Gastrocnemius medialis (tissue), 4 donors: Measurements from ENCODE around the gene TMEM139. TPM values are rescaled to one million over a fixed set of nuclear protein-coding genes. Genes with fewer than 3 reads are reported as not detected.
A peak's percentile ranks its signal among the peaks of the same experiment; 100 is the strongest.

Experiments
- ATAC-seq, 2 donors: fragments of 150-250 bp; one replicate each; pipeline ENCODE4 v1.9.1; 2016
- DNase-seq, 2 donors: peaks; one replicate each; pipeline ENCODE4 v3.0.0-alpha.2; 2019
- H3K27ac ChIP-seq, 4 donors: fragments of 200-600 bp; sonication (generic); 1 replicate in 1 of 4; 2 replicates in 3 of 4; pipeline ENCODE4 v1.5.1; 2016 to 2018; ENCODE audit warnings: mild to moderate bottlenecking in 2 of 4, moderate library complexity in 1 of 4
- H3K27me3 ChIP-seq, 3 donors: fragments of 200-600 bp; sonication (generic) in 2 of 3; 1 replicate in 1 of 3; 2 replicates in 2 of 3; pipeline versions ENCODE4 v1.5.1 to v1.6.0; 2016 to 2019; ENCODE audit warnings: mild to moderate bottlenecking in 1 of 3, moderate library complexity in 1 of 3
- H3K36me3 ChIP-seq, 2 donors: fragments of 200-600 bp; sonication (generic) in 1 of 2; one replicate each; pipeline ENCODE4 v1.5.1; 2017 to 2018
- H3K4me1 ChIP-seq, 2 donors: fragments of 200-600 bp; sonication (generic) in 1 of 2; one replicate each; pipeline ENCODE4 v1.5.1; 2016 to 2017; ENCODE audit warnings: mild to moderate bottlenecking in 2 of 2
- H3K4me3 ChIP-seq, 4 donors: fragments of 200-600 bp; sonication (generic) in 3 of 4; 1 replicate in 1 of 4; 2 replicates in 3 of 4; pipeline ENCODE4 v1.5.1; 2016 to 2019; ENCODE audit warnings: mild to moderate bottlenecking in 2 of 4
- H3K9me3 ChIP-seq, 3 donors: fragments of 200-600 bp; sonication (generic) in 2 of 3; 1 replicate in 1 of 3; 2 replicates in 2 of 3; pipeline ENCODE4 v1.5.1; 2016 to 2019
- POLR2A ChIP-seq, 2 donors: fragments of 450-650 bp; IDR thresholded peaks; one replicate each; pipeline ENCODE4 v1.6.1; 2017; ENCODE audit warnings: antibody characterized with exemption in 2 of 2, mild to moderate bottlenecking in 2 of 2, moderate library complexity in 2 of 2
- in situ Hi-C, 4 donors: fragments of 200-750 bp; cut with MboI; loops; one replicate each; pipeline versions ENCODE4 v1.15.0 to v1.8.0; 2017; ENCODE audit warnings: low sequenced_read_pairs in 4 of 4
- intact Hi-C: fragments of 100-400 bp; cut with DNase I; formaldehyde crosslinking; loops from one replicate; pipeline ENCODE4 v1.15.1; 2023; ENCODE audit warnings: low total_unique reads
- total RNA-seq, 4 donors: library from RNA; depleted of rRNA; stranded (reverse); fragments of >200 nt; gene quantifications; one replicate each; pipeline versions ENCODE4 v1.1.0 to v1.2.3, GENCODE V29; 2016
- TF ChIP-seq, protein P1 (sequence below), 5 experiments: fragments of 450-650 bp in 3 of 5; fragments of 200-600 bp in 2 of 5; sonication (generic) in 2 of 5; IDR thresholded peaks in 4 of 5; conservative IDR thresholded peaks in 1 of 5; 1 replicate in 4 of 5; 2 replicates in 1 of 5; pipeline ENCODE4 v1.5.1; 2016 to 2019; ENCODE audit warnings: antibody characterized with exemption in 5 of 5, mild to moderate bottlenecking in 3 of 5, moderate library complexity in 3 of 5

Gene TMEM139
- total RNA-seq, 4 donors from 2014 or later: not detected

DNA sequence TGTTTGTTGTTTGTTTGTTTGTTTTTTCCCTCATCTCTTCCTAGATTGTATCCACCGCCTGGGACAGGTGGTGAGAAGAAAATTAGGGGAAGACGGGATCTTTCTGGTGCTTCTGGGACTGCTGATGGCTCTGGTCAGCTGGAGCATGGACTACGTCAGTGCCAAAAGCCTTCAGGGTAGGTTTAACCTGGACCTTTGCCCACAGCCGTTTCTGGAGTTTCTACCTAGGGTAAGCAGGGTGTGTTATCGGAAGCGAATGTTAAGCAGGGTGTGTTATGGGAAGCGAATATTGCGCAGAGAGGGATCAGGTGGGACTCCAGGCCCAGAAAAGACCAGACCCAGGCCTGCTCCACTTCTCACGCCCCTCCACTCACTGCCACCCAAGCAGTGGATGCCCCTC, 35.9 kb downstream of the TMEM139 start:
- intact Hi-C loops: no loop called here
- no peak for TF ChIP-seq POLR2A (IDR thresholded peaks at IDR 0.05)
- TF ChIP-seq, protein P1, sequence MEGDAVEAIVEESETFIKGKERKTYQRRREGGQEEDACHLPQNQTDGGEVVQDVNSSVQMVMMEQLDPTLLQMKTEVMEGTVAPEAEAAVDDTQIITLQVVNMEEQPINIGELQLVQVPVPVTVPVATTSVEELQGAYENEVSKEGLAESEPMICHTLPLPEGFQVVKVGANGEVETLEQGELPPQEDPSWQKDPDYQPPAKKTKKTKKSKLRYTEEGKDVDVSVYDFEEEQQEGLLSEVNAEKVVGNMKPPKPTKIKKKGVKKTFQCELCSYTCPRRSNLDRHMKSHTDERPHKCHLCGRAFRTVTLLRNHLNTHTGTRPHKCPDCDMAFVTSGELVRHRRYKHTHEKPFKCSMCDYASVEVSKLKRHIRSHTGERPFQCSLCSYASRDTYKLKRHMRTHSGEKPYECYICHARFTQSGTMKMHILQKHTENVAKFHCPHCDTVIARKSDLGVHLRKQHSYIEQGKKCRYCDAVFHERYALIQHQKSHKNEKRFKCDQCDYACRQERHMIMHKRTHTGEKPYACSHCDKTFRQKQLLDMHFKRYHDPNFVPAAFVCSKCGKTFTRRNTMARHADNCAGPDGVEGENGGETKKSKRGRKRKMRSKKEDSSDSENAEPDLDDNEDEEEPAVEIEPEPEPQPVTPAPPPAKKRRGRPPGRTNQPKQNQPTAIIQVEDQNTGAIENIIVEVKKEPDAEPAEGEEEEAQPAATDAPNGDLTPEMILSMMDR (IDR thresholded peaks at IDR 0.05 in 4 of 5, conservative IDR thresholded peaks at IDR 0.05 in 1 of 5): no peak
- H3K27me3 ChIP-seq: no peaks in the 10 kb centered on the region
- ATAC-seq: no peak
- peak overlapping the region; percentile 27 to 99 (median 80) for H3K27ac ChIP-seq
- no peak overlapping the region for H3K4me3 ChIP-seq
- in situ Hi-C loops: no loop called here
- no peak for DNase-seq
- peaks cover 48 to 55% of the 10 kb centered on the region in 2 donors for H3K4me1 ChIP-seq
- H3K36me3 ChIP-seq: no peaks in the 10 kb centered on the region
- no peaks in the 10 kb centered on the region for H3K9me3 ChIP-seq

DNA sequence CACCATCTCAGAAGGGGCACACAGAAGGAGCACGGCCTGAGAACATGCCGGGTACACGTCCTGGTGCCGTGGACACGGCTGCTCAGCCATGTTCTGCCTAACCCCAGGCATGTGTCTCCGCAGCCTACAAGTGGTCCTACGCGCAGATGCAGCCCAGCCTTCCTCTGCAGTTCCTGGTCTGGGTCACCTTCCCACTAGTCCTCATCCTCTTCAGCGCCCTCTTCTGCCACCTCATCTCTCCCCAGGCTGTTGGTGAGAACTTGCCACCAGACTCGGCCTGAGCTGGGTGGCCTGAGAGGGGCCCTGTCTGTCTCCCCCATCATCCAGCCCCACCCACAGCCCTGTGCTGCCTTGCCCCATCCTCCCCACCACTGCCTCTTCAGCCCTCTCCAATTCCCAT, 36.5 kb downstream of the TMEM139 start:
- Histone ChIP-seq H3K27me3 (no peaks in the 10 kb centered on the region), H3K27ac (peak overlapping the region; percentile 30 to 99 (median 80)), H3K9me3 (no peaks in the 10 kb centered on the region), H3K4me3 (no peak overlapping the region), H3K36me3 (no peaks in the 10 kb centered on the region), H3K4me1 (peaks cover 48 to 50% of the 10 kb centered on the region in 2 donors)
- in situ Hi-C loops (no loop called here), intact Hi-C loops (no loop called here)
- TF ChIP-seq, protein P1 (IDR thresholded peaks at IDR 0.05 in 4 of 5, conservative IDR thresholded peaks at IDR 0.05 in 1 of 5): no peak
- TF ChIP-seq POLR2A (IDR thresholded peaks at IDR 0.05): no peak
- DNase-seq: no peak
- no peak for ATAC-seq

DNA sequence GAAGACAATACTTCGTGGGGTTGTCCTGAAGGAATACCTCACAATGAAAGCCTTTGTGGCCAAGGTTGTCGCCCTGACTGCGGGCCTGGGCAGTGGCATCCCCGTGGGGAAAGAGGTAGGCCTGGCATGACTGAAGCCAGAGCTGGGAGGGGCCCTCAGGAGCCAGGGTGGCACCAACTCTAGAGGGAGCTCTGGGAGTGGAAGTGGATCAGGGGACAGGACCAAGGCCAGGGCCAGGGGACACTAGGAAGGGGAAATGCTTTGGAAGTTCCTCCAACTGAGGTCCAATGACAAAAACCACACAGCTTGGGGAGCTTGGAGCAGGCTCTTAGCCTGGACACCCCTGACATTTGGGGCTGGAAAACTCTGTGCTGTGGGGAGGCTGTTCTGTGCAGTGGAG, 37.0 kb downstream of the TMEM139 start:
- Histone ChIP-seq H3K27ac (peak overlapping the region; percentile 30 to 99 (median 80)), H3K36me3 (no peaks in the 10 kb centered on the region), H3K4me1 (peaks cover 45 to 47% of the 10 kb centered on the region in 2 donors), H3K9me3 (no peaks in the 10 kb centered on the region), H3K27me3 (no peaks in the 10 kb centered on the region), H3K4me3 (no peak overlapping the region)
- intact Hi-C loops (no loop called here), in situ Hi-C loops (no loop called here)
- ATAC-seq (no peak), DNase-seq (peak in 1 of 2 donors; percentile 42)
- TF ChIP-seq POLR2A (IDR thresholded peaks at IDR 0.05): no peak
- TF ChIP-seq, protein P1 (IDR thresholded peaks at IDR 0.05 in 4 of 5, conservative IDR thresholded peaks at IDR 0.05 in 1 of 5): peak in 2 of 5 experiments; percentile 22 to 26

DNA sequence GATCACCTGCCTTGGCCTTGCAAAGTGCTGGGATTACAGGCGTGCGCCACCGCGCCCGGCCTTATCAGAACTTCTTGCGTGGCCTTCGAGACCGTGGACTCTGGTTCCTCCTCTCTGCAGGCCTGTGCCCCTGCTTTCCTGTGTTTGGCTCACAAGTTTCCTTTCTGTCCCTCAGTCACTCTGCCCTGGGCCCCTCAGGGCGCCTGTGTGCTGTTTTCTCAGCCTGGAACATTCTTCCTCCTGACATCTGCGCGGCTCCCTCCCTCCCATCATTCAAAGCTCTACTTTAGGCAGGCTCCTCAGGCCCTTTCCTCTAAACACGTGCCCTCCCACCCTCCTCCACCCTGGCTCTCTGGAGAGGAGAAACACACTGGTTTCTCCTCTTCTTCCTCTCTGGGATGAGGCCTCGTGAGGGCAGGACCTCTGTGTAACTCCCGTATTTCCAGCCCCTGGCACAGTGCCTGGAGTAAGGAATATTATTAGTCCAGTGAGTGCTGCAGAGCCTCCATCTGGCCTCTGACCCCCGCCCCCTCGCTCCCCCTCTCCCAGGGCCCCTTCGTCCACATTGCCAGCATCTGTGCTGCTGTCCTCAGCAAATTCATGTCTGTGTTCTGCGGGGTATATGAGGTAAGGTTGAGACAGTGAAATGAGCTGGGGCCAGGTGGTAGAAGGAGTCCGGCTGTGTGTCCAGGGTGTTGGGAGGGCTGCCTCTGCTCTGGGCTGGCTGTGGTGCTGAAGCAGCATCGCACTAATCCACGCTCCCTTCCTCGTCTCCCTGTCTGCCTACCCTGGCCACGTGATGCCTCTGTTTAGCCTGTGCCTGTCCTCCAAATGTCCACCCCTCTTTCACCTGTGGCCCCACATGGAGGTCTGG, 38.2 kb downstream of the TMEM139 start:
- TF ChIP-seq, protein P1 (IDR thresholded peaks at IDR 0.05 in 4 of 5, conservative IDR thresholded peaks at IDR 0.05 in 1 of 5): no peak
- TF ChIP-seq POLR2A (IDR thresholded peaks at IDR 0.05): no peak
- Histone ChIP-seq H3K4me1 (peaks cover 33 to 37% of the 10 kb centered on the region in 2 donors), H3K4me3 (no peak overlapping the region), H3K9me3 (no peaks in the 10 kb centered on the region), H3K27ac (peak overlapping the region; percentile 30 to 99 (median 80)), H3K27me3 (no peaks in the 10 kb centered on the region), H3K36me3 (no peaks in the 10 kb centered on the region)
- ATAC-seq: peak in 1 of 2 donors; percentile 4
- in situ Hi-C loops (no loop called here), intact Hi-C loops (no loop called here)
- peak in 1 of 2 donors; percentile 39 for DNase-seq
